ENCODE results near the gene CCDC107. TPM values are rescaled to one million over a fixed set of nuclear protein-coding genes. Genes with fewer than 3 reads are reported as not detected.

The CCDC107 gene
- total and polyA plus RNA-seq, 2 of the 13 experiments (the other 11 are each of a cell fraction or from before 2014, with no cell fraction given), result 7.1 to 15.2 TPM

DNA sequence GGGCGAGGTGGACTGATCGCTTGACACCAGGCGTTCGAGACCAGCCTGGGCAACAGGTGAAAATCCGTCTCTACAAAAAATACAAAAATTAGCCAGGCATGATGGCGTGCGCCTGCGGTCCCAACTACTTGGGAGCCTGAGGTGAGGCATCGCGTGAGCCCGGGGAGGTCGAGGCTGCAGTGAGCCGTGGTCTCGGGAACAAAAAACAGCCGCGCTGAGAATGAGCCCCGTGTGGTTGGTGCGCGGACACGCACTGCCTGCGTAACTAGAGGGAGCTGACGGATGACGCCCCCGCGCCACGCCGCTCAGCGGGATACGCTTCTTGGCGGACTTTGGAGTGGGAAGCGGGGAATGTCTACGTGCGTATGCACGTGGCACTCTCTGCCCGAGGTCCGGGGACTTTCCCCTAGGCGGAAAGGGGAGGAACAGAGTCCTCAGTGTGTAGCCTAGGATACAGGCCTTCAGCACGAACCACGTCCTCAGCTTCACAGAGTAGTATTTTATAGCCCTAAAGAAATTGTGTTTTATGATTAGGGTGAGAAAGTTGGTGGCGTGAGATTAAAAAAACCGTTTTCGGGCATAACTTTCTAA lies 451 bp upstream of the CCDC107 start, which contains the start of gene RMRP (continued):
- TF ChIP-seq, protein P1, sequence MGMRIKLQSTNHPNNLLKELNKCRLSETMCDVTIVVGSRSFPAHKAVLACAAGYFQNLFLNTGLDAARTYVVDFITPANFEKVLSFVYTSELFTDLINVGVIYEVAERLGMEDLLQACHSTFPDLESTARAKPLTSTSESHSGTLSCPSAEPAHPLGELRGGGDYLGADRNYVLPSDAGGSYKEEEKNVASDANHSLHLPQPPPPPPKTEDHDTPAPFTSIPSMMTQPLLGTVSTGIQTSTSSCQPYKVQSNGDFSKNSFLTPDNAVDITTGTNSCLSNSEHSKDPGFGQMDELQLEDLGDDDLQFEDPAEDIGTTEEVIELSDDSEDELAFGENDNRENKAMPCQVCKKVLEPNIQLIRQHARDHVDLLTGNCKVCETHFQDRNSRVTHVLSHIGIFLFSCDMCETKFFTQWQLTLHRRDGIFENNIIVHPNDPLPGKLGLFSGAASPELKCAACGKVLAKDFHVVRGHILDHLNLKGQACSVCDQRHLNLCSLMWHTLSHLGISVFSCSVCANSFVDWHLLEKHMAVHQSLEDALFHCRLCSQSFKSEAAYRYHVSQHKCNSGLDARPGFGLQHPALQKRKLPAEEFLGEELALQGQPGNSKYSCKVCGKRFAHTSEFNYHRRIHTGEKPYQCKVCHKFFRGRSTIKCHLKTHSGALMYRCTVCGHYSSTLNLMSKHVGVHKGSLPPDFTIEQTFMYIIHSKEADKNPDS (CRISPR knock-in tag; IDR thresholded peaks at IDR 0.05), result peak; percentile 22; the same call in 1 of the 2 replicates
- TF ChIP-seq, protein P2, sequence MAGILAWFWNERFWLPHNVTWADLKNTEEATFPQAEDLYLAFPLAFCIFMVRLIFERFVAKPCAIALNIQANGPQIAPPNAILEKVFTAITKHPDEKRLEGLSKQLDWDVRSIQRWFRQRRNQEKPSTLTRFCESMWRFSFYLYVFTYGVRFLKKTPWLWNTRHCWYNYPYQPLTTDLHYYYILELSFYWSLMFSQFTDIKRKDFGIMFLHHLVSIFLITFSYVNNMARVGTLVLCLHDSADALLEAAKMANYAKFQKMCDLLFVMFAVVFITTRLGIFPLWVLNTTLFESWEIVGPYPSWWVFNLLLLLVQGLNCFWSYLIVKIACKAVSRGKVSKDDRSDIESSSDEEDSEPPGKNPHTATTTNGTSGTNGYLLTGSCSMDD (CRISPR knock-in tag; IDR thresholded peaks at IDR 0.05), result peak; percentile 54; the same call in 1 of the 2 replicates
- TF ChIP-seq ZNF841 (CRISPR knock-in tag; IDR thresholded peaks at IDR 0.05; ENCODE audit: borderline replicate concordance) (peak; percentile 54; the same call in 1 of the 2 replicates), NCOR1 (IDR thresholded peaks at IDR 0.05; ENCODE audit: borderline replicate concordance, low read length) (peak; percentile 81), CAMTA2 (CRISPR knock-in tag; IDR thresholded peaks at IDR 0.05; ENCODE audit: borderline replicate concordance) (no peak), JUN (CRISPR knock-in tag; IDR thresholded peaks at IDR 0.05) (no peak; the same call in 1 of the 2 replicates), ZNF781 (CRISPR knock-in tag; IDR thresholded peaks at IDR 0.05; ENCODE audit: borderline replicate concordance, not compliant biosample characterization) (no peak), ZSCAN21 (CRISPR knock-in tag; IDR thresholded peaks at IDR 0.05; ENCODE audit: borderline replicate concordance) (peak; percentile 96), HHEX (CRISPR knock-in tag; IDR thresholded peaks at IDR 0.05) (no peak), ARNT2 (CRISPR knock-in tag; IDR thresholded peaks at IDR 0.05; ENCODE audit: low read depth) (peak; percentile 99), ZFX (CRISPR knock-in tag; IDR thresholded peaks at IDR 0.05; ENCODE audit: low read depth) (peak; percentile 72), CHCHD3 (CRISPR knock-in tag; IDR thresholded peaks at IDR 0.05) (peak; percentile 56; the same call in 1 of the 2 replicates), PRMT3 (CRISPR knock-in tag; IDR thresholded peaks at IDR 0.05; ENCODE audit: borderline replicate concordance, low read depth) (peak; percentile 94; the same call in 1 of the 2 replicates), ZNF383 (CRISPR knock-in tag; IDR thresholded peaks at IDR 0.05; ENCODE audit: borderline replicate concordance) (no peak)
- TF ChIP-seq, protein P3, sequence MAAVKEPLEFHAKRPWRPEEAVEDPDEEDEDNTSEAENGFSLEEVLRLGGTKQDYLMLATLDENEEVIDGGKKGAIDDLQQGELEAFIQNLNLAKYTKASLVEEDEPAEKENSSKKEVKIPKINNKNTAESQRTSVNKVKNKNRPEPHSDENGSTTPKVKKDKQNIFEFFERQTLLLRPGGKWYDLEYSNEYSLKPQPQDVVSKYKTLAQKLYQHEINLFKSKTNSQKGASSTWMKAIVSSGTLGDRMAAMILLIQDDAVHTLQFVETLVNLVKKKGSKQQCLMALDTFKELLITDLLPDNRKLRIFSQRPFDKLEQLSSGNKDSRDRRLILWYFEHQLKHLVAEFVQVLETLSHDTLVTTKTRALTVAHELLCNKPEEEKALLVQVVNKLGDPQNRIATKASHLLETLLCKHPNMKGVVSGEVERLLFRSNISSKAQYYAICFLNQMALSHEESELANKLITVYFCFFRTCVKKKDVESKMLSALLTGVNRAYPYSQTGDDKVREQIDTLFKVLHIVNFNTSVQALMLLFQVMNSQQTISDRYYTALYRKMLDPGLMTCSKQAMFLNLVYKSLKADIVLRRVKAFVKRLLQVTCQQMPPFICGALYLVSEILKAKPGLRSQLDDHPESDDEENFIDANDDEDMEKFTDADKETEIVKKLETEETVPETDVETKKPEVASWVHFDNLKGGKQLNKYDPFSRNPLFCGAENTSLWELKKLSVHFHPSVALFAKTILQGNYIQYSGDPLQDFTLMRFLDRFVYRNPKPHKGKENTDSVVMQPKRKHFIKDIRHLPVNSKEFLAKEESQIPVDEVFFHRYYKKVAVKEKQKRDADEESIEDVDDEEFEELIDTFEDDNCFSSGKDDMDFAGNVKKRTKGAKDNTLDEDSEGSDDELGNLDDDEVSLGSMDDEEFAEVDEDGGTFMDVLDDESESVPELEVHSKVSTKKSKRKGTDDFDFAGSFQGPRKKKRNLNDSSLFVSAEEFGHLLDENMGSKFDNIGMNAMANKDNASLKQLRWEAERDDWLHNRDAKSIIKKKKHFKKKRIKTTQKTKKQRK (IDR thresholded peaks at IDR 0.05; ENCODE audit: low read length), result no peak
- TF ChIP-seq, protein P4, sequence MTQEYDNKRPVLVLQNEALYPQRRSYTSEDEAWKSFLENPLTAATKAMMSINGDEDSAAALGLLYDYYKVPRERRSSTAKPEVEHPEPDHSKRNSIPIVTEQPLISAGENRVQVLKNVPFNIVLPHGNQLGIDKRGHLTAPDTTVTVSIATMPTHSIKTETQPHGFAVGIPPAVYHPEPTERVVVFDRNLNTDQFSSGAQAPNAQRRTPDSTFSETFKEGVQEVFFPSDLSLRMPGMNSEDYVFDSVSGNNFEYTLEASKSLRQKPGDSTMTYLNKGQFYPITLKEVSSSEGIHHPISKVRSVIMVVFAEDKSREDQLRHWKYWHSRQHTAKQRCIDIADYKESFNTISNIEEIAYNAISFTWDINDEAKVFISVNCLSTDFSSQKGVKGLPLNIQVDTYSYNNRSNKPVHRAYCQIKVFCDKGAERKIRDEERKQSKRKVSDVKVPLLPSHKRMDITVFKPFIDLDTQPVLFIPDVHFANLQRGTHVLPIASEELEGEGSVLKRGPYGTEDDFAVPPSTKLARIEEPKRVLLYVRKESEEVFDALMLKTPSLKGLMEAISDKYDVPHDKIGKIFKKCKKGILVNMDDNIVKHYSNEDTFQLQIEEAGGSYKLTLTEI (CRISPR knock-in tag; conservative IDR thresholded peaks at IDR 0.05), result no peak
